ENCODE data around the gene UBA52. TPM values are rescaled to one million over a fixed set of nuclear protein-coding genes. Genes with fewer than 3 reads are reported as not detected.

Gene UBA52
- total and polyA plus RNA-seq, 2 of the 13 experiments (the other 11 are each of a cell fraction or from before 2014, with no cell fraction given) = 959 to 1,782 TPM

DNA sequence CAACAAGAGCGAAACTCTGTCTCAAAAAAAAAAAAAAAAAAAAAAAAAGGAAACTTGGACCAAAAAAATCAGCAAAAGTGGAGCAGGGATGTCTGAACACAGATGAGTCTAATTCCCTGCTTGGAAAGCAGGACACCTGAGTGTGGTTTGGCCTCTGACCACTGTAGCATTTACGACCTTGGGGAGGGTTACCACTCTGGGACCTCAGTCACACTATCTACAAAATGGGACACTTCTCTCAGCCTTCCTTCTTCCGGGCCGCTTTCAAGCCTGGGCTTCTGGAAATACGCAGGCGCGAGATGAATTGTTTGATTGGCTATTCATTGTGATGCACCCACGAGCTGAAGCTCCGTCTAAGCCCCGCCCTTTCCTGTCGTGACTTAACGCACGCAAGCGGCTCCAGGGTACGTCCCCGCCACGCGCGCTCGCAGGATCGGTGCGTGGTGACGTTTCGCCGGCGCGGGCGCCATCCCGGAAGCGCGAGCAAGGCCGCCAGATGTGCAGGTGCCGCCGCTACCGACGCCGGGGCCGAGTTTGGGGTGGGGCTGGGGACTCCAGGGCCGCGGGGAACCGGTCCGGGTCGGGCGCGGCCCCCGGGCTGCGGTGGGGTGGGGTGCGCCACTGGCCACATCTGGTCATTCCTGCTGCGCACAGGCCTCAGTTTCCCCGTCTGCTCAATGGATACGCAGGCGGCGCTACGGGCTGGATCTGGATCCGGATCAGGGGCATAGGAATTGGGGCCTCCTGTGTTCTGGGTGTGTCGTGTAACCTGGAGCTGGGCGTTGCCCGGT lies 14.1 kb upstream of the UBA52 start, which contains the start of gene KXD1 (continued):
- TF ChIP-seq, protein P1, sequence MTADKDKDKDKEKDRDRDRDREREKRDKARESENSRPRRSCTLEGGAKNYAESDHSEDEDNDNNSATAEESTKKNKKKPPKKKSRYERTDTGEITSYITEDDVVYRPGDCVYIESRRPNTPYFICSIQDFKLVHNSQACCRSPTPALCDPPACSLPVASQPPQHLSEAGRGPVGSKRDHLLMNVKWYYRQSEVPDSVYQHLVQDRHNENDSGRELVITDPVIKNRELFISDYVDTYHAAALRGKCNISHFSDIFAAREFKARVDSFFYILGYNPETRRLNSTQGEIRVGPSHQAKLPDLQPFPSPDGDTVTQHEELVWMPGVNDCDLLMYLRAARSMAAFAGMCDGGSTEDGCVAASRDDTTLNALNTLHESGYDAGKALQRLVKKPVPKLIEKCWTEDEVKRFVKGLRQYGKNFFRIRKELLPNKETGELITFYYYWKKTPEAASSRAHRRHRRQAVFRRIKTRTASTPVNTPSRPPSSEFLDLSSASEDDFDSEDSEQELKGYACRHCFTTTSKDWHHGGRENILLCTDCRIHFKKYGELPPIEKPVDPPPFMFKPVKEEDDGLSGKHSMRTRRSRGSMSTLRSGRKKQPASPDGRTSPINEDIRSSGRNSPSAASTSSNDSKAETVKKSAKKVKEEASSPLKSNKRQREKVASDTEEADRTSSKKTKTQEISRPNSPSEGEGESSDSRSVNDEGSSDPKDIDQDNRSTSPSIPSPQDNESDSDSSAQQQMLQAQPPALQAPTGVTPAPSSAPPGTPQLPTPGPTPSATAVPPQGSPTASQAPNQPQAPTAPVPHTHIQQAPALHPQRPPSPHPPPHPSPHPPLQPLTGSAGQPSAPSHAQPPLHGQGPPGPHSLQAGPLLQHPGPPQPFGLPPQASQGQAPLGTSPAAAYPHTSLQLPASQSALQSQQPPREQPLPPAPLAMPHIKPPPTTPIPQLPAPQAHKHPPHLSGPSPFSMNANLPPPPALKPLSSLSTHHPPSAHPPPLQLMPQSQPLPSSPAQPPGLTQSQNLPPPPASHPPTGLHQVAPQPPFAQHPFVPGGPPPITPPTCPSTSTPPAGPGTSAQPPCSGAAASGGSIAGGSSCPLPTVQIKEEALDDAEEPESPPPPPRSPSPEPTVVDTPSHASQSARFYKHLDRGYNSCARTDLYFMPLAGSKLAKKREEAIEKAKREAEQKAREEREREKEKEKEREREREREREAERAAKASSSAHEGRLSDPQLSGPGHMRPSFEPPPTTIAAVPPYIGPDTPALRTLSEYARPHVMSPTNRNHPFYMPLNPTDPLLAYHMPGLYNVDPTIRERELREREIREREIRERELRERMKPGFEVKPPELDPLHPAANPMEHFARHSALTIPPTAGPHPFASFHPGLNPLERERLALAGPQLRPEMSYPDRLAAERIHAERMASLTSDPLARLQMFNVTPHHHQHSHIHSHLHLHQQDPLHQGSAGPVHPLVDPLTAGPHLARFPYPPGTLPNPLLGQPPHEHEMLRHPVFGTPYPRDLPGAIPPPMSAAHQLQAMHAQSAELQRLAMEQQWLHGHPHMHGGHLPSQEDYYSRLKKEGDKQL (CRISPR knock-in tag; IDR thresholded peaks at IDR 0.05; ENCODE audit: low read depth) = no peak
- no peak for TF ChIP-seq CBX5 (CRISPR knock-in tag; IDR thresholded peaks at IDR 0.05; ENCODE audit: borderline replicate concordance)
- TF ChIP-seq U2AF1 (optimal IDR thresholded peaks at IDR 0.05; ENCODE audit: low read depth, low read length) = no peak
- TF ChIP-seq ZNF326 (CRISPR knock-in tag; IDR thresholded peaks at IDR 0.05; ENCODE audit: borderline replicate concordance) = no peak
- TF ChIP-seq NPAS2 (CRISPR knock-in tag; IDR thresholded peaks at IDR 0.05; ENCODE audit: borderline replicate concordance) = no peak
- TF ChIP-seq ZSCAN30 (CRISPR knock-in tag; IDR thresholded peaks at IDR 0.05) = no peak
- TF ChIP-seq, protein P2, sequence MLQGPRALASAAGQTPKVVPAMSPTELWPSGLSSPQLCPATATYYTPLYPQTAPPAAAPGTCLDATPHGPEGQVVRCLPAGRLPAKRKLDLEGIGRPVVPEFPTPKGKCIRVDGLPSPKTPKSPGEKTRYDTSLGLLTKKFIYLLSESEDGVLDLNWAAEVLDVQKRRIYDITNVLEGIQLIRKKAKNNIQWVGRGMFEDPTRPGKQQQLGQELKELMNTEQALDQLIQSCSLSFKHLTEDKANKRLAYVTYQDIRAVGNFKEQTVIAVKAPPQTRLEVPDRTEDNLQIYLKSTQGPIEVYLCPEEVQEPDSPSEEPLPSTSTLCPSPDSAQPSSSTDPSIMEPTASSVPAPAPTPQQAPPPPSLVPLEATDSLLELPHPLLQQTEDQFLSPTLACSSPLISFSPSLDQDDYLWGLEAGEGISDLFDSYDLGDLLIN (CRISPR knock-in tag; IDR thresholded peaks at IDR 0.05; ENCODE audit: borderline replicate concordance) = no peak
- no peak for TF ChIP-seq ZNF232 (CRISPR knock-in tag; IDR thresholded peaks at IDR 0.05; ENCODE audit: borderline replicate concordance)
- 0 out of 2 replicates have a peak, but pooled peaks have one; percentile 34 for TF ChIP-seq FOXK1 (CRISPR knock-in tag; IDR thresholded peaks at IDR 0.05; ENCODE audit: borderline replicate concordance, low read depth)
- peak; percentile 26; the same call in 1 of the 2 replicates for TF ChIP-seq ZNF274 (CRISPR knock-in tag; IDR thresholded peaks at IDR 0.05)
- TF ChIP-seq, protein P3, sequence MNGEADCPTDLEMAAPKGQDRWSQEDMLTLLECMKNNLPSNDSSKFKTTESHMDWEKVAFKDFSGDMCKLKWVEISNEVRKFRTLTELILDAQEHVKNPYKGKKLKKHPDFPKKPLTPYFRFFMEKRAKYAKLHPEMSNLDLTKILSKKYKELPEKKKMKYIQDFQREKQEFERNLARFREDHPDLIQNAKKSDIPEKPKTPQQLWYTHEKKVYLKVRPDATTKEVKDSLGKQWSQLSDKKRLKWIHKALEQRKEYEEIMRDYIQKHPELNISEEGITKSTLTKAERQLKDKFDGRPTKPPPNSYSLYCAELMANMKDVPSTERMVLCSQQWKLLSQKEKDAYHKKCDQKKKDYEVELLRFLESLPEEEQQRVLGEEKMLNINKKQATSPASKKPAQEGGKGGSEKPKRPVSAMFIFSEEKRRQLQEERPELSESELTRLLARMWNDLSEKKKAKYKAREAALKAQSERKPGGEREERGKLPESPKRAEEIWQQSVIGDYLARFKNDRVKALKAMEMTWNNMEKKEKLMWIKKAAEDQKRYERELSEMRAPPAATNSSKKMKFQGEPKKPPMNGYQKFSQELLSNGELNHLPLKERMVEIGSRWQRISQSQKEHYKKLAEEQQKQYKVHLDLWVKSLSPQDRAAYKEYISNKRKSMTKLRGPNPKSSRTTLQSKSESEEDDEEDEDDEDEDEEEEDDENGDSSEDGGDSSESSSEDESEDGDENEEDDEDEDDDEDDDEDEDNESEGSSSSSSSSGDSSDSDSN (CRISPR knock-in tag; IDR thresholded peaks at IDR 0.05) = peak; percentile 33; the same call in 1 of the 2 replicates
- TF ChIP-seq SMAD9 (CRISPR knock-in tag; IDR thresholded peaks at IDR 0.05) = no peak
- no peak for TF ChIP-seq ZBTB7B (CRISPR knock-in tag; IDR thresholded peaks at IDR 0.05)
- TF ChIP-seq, protein P4, sequence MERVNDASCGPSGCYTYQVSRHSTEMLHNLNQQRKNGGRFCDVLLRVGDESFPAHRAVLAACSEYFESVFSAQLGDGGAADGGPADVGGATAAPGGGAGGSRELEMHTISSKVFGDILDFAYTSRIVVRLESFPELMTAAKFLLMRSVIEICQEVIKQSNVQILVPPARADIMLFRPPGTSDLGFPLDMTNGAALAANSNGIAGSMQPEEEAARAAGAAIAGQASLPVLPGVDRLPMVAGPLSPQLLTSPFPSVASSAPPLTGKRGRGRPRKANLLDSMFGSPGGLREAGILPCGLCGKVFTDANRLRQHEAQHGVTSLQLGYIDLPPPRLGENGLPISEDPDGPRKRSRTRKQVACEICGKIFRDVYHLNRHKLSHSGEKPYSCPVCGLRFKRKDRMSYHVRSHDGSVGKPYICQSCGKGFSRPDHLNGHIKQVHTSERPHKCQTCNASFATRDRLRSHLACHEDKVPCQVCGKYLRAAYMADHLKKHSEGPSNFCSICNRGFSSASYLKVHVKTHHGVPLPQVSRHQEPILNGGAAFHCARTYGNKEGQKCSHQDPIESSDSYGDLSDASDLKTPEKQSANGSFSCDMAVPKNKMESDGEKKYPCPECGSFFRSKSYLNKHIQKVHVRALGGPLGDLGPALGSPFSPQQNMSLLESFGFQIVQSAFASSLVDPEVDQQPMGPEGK (CRISPR knock-in tag; IDR thresholded peaks at IDR 0.05) = no peak
- TF ChIP-seq ZBTB8A (CRISPR knock-in tag; IDR thresholded peaks at IDR 0.05; ENCODE audit: borderline replicate concordance, low read depth) = no peak
- TF ChIP-seq SCMH1 (CRISPR knock-in tag; IDR thresholded peaks at IDR 0.05; ENCODE audit: borderline replicate concordance) = no peak
- no peak for TF ChIP-seq MYNN (CRISPR knock-in tag; IDR thresholded peaks at IDR 0.05; ENCODE audit: low read depth)
- no peak for TF ChIP-seq ZNF570 (CRISPR knock-in tag; IDR thresholded peaks at IDR 0.05; ENCODE audit: borderline replicate concordance)
